Astrocyte of the spinal cord (primary cell): ENCODE data around the gene ARFGEF3.

Experiments used
- DNase-seq: peaks from one replicate; pipeline ENCODE4 v3.0.0; 2011; ENCODE audit warnings: low read depth, low spot score
- H3K4me3 ChIP-seq: 2 replicates; pipeline ENCODE4 v1.5.1; 2011; ENCODE audit warnings: low read depth, mild to moderate bottlenecking, low read length, moderate library complexity
- CTCF ChIP-seq: IDR thresholded peaks from 2 replicates; pipeline ENCODE4 v1.5.1; 2012; ENCODE audit warnings: low read depth, mild to moderate bottlenecking, low read length, inconsistent platforms
- in situ Hi-C: cut with HindIII; loops from 2 replicates; pipeline ENCODE4 v1.10.0; 2017; ENCODE audit warnings: low sequenced_read_pairs

Gene ARFGEF3

GRCh38 chr6:138197570-138197969 is 35.8 kb downstream of the ARFGEF3 start:
- DNase-seq: no peak
- H3K4me3 ChIP-seq: no peak overlapping the region
- in situ Hi-C loops: no loop called here
- TF ChIP-seq CTCF: no peak

GRCh38 chr6:138198430-138199091 is 36.8 kb downstream of the ARFGEF3 start:
- DNase-seq: no peak
- no peak overlapping the region for H3K4me3 ChIP-seq
- in situ Hi-C loops: no loop called here
- no peak for TF ChIP-seq CTCF

GRCh38 chr6:138201836-138202235 is 40.1 kb downstream of the ARFGEF3 start:
- in situ Hi-C loops: no loop called here
- H3K4me3 ChIP-seq: no peak overlapping the region
- no peak for TF ChIP-seq CTCF
- no peak for DNase-seq

GRCh38 chr6:138203315-138203714 is 41.6 kb downstream of the ARFGEF3 start:
- DNase-seq: no peak
- in situ Hi-C loops: no loop called here
- no peak for TF ChIP-seq CTCF
- H3K4me3 ChIP-seq: no peak overlapping the region

GRCh38 chr6:138204303-138204702 is 42.6 kb downstream of the ARFGEF3 start:
- TF ChIP-seq CTCF: no peak
- no peak overlapping the region for H3K4me3 ChIP-seq
- no peak for DNase-seq
- in situ Hi-C loops: no loop called here

- no peak overlapping the region for H3K4me3 ChIP-seq
- no peak for DNase-seq
- no peak for TF ChIP-seq CTCF
- in situ Hi-C loops: no loop called here
Measured at GRCh38 chr6:138204792-138205384, 43.1 kb downstream of the ARFGEF3 start.
